DOHH2 (cell line): ENCODE results near the gene IHH.

Experiments
- H3F3A ChIP-seq: fragments of 200-600 bp; sonication (generic), shearing (Covaris generic); 2 replicates; pipeline ENCODE4 v1.6.0; 2016; ENCODE audit warnings: antibody characterized with exemption, mild to moderate bottlenecking; ENCODE audit not compliant: control insufficient read depth, insufficient read depth
- H3K27ac ChIP-seq: fragments of 200-600 bp; sonication (generic); 2 replicates; pipeline ENCODE4 v1.5.1; 2014; ENCODE audit warnings: low read depth, mild to moderate bottlenecking, low read length, moderate library complexity
- H3K27me3 ChIP-seq: fragments of 200-600 bp; sonication (generic); 2 replicates; pipeline ENCODE4 v1.6.1; 2014; ENCODE audit warnings: mild to moderate bottlenecking, low read length, mixed read lengths; ENCODE audit not compliant: control insufficient read depth
- H3K36me3 ChIP-seq: fragments of 200-600 bp; sonication (generic); 2 replicates; pipeline ENCODE4 v1.6.1; 2014; ENCODE audit warnings: mild to moderate bottlenecking, low read length, moderate library complexity, mixed read lengths; ENCODE audit not compliant: control insufficient read depth
- H3K4me1 ChIP-seq: fragments of 200-600 bp; sonication (generic); 2 replicates; pipeline ENCODE4 v1.6.1; 2014; ENCODE audit warnings: mild to moderate bottlenecking, low read length, mixed read lengths; ENCODE audit not compliant: control insufficient read depth
- H3K4me2 ChIP-seq: fragments of 200-600 bp; sonication (generic); 2 replicates; pipeline ENCODE4 v1.6.0; 2014; ENCODE audit warnings: mild to moderate bottlenecking, low read length, moderate library complexity
- H3K4me3 ChIP-seq: fragments of 200-600 bp; sonication (generic); 2 replicates; pipeline ENCODE4 v1.5.1; 2014; ENCODE audit warnings: mild to moderate bottlenecking, low read length, mixed read lengths
- H3K79me2 ChIP-seq: fragments of 200-600 bp; sonication (generic); 2 replicates; pipeline ENCODE4 v1.6.1; 2014; ENCODE audit warnings: mild to moderate bottlenecking, low read length, mixed read lengths; ENCODE audit not compliant: control insufficient read depth
- H3K9me2 ChIP-seq: fragments of 200-600 bp; sonication (generic); replicated peaks from 2 replicates; pipeline ENCODE4 v1.6.1; 2014; ENCODE audit warnings: mild to moderate bottlenecking, low read length, mixed read lengths; ENCODE audit not compliant: control insufficient read depth
- H3K9me3 ChIP-seq: fragments of 200-600 bp; sonication (generic); 2 replicates; pipeline ENCODE4 v1.6.1; 2014; ENCODE audit warnings: antibody characterized with exemption, low read length, mixed read lengths; ENCODE audit not compliant: control insufficient read depth, insufficient read depth
- H4K20me1 ChIP-seq: fragments of 200-600 bp; sonication (generic); 2 replicates; pipeline ENCODE4 v1.6.0; 2014; ENCODE audit warnings: low read depth, mild to moderate bottlenecking, antibody characterized with exemption, low read length, moderate library complexity; ENCODE audit not compliant: control insufficient read depth, insufficient read depth
- CTCF ChIP-seq: fragments of 200-600 bp; sonication (generic); IDR thresholded peaks from one replicate; pipeline ENCODE4 v1.5.1; 2014; ENCODE audit warnings: antibody characterized with exemption, mild to moderate bottlenecking, low read depth, low read length; ENCODE audit not compliant: poor library complexity, severe bottlenecking
- EZH2phosphoT487 ChIP-seq: fragments of 200-600 bp; sonication (generic); IDR thresholded peaks from 2 replicates; pipeline ENCODE4 v1.6.1; 2017; ENCODE audit warnings: borderline replicate concordance, mild to moderate bottlenecking, antibody characterized with exemption, low read length, moderate library complexity, mixed read lengths

IHH gene

GRCh38 chr2:219021591-219021990 is 39.1 kb downstream of the IHH start:
- Histone ChIP-seq H3K4me3 (no peak overlapping the region), H3K4me1 (no peaks in the 10 kb centered on the region), H3K36me3 (no peaks in the 10 kb centered on the region), H3K9me3 (no peaks in the 10 kb centered on the region), H3K27me3 (peaks cover 2% of the 10 kb centered on the region; the same call in 1 of the 2 replicates), H3K4me2 (no peak overlapping the region), H4K20me1 (no peaks in the 10 kb centered on the region), H3F3A (no peaks in the 10 kb centered on the region), H3K27ac (no peak overlapping the region), H3K79me2 (no peaks in the 10 kb centered on the region), H3K9me2 (no peaks in the 10 kb centered on the region)
- no peak for TF ChIP-seq EZH2phosphoT487
- no peak for TF ChIP-seq CTCF

DNA sequence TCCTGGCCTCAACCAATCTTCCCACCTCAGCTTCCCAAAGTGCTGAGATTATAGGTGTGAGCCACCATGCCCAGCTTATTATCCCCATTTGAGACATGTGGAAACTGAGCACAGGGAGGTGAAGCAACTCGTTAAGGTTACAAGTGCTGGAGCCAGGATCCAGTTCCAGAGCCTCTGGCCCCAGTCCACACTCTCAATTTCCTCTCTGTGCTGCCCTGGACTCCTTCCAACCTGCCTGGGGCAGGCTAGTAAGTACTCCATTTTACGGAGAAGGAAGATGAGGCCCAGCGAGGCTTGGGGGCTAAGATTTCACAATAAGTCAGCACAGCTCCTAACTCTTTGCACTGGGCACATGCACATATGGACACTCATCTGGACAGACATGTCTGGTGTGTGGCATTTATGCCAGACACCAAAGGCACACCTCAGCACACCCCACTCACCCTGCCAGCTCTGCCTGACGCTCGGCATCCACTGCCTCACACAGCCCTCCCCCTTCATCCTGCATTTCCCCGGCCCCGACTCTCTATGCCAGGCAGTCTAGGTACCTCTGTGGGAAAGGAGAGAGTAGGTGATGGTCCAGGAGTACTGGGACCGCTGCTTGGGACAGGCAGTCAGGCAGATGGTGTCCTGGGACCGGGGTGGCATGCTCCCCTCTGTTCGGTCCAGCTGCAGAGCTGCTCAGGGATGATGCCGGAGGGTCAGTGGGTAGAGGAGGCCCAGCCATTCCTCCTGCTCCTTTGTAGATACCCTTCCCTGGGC is 39.9 kb downstream of the IHH start:
- H4K20me1 ChIP-seq = no peaks in the 10 kb centered on the region
- no peaks in the 10 kb centered on the region for H3K36me3 ChIP-seq
- no peaks in the 10 kb centered on the region for H3F3A ChIP-seq
- H3K27me3 ChIP-seq = peaks cover 2% of the 10 kb centered on the region; the same call in 1 of the 2 replicates
- H3K4me2 ChIP-seq = no peak overlapping the region
- TF ChIP-seq EZH2phosphoT487 (no peak), CTCF (no peak)
- H3K27ac ChIP-seq = no peak overlapping the region
- no peaks in the 10 kb centered on the region for H3K4me1 ChIP-seq
- no peaks in the 10 kb centered on the region for H3K79me2 ChIP-seq
- H3K9me2 ChIP-seq = no peaks in the 10 kb centered on the region
- no peak overlapping the region for H3K4me3 ChIP-seq
- H3K9me3 ChIP-seq = no peaks in the 10 kb centered on the region

- Histone ChIP-seq H3F3A (no peaks in the 10 kb centered on the region), H3K4me3 (no peak overlapping the region), H4K20me1 (no peaks in the 10 kb centered on the region), H3K4me1 (no peaks in the 10 kb centered on the region), H3K9me2 (no peaks in the 10 kb centered on the region), H3K27ac (no peak overlapping the region), H3K9me3 (no peaks in the 10 kb centered on the region), H3K27me3 (peaks cover 2% of the 10 kb centered on the region; the same call in 1 of the 2 replicates), H3K79me2 (no peaks in the 10 kb centered on the region), H3K36me3 (no peaks in the 10 kb centered on the region), H3K4me2 (no peak overlapping the region)
- TF ChIP-seq CTCF (no peak), EZH2phosphoT487 (no peak)
Observed at GRCh38 chr2:219019436-219019835, 41.3 kb downstream of the IHH start.
